ENCODE measurements around the gene WNT7B.

WNT7B gene

GRCh38 chr22:45997077-45997776 is 20.3 kb upstream of the WNT7B start:
- peak overlapping the region; percentile 77 for H3K27ac ChIP-seq (ENCODE audit: low read depth, low read length)
- peaks cover 33% of the 10 kb centered on the region for H3K4me1 ChIP-seq (ENCODE audit: control insufficient read depth, insufficient read depth, low read length)
- H3K9ac ChIP-seq (ENCODE audit: low read length) = no peak overlapping the region
- H3K27me3 ChIP-seq (ENCODE audit: control insufficient read depth, insufficient read depth, low read length) = no peaks in the 10 kb centered on the region
- peak overlapping the region; percentile 47 for H3K4me3 ChIP-seq (ENCODE audit: low read length)
- no peaks in the 10 kb centered on the region for H3K36me3 ChIP-seq (ENCODE audit: control insufficient read depth, insufficient read depth, low read length)

DNA sequence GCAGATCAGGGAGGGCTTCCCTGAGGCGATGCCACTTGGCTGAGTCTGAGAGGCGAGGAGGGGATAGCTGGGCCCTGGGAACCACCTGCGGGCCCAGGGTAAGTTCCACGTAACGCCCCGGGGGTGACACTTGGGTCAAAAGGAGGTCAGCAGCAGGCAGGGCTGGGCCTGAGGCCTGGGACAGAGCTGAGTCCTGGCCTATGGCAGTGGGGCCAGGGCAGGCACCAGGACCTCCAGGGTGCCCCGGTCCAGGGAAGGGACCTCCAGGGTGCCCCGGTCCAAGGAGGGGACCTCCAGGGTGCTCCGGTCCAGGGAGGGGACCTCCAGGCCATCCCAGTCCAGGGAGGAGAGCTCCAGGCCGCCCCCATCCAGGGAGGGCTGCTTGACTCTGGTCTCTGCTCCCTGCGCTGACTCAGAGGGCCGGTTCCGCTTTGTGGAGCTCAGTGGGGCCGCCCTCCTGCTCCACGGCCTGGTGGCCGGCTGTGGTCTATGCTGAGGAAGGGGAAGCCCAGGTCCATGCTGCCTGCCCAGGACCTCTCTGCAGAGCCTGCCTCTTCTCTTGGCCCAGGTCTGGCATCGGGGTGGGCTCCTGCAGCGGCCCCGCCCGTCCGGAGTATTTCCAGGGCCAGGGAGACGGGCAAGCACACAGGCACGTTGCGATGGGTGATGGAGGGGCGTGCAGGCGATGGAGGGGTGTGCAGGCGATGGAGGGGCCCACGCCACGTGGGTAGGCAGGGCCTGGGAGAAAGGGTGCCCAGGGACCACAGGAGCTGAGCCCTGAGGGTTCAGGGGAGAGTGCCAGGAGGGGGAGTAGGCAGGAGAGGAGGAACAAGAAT is 19.5 kb upstream of the WNT7B start:
- no peaks in the 10 kb centered on the region for H3K36me3 ChIP-seq (ENCODE audit: control insufficient read depth, insufficient read depth, low read length)
- H3K4me1 ChIP-seq (ENCODE audit: control insufficient read depth, insufficient read depth, low read length) = peaks cover 33% of the 10 kb centered on the region
- no peaks in the 10 kb centered on the region for H3K27me3 ChIP-seq (ENCODE audit: control insufficient read depth, insufficient read depth, low read length)
- peak overlapping the region; percentile 67 for H3K27ac ChIP-seq (ENCODE audit: low read depth, low read length)
- H3K9ac ChIP-seq (ENCODE audit: low read length) = no peak overlapping the region
- H3K4me3 ChIP-seq (ENCODE audit: low read length) = peak overlapping the region; percentile 47

DNA sequence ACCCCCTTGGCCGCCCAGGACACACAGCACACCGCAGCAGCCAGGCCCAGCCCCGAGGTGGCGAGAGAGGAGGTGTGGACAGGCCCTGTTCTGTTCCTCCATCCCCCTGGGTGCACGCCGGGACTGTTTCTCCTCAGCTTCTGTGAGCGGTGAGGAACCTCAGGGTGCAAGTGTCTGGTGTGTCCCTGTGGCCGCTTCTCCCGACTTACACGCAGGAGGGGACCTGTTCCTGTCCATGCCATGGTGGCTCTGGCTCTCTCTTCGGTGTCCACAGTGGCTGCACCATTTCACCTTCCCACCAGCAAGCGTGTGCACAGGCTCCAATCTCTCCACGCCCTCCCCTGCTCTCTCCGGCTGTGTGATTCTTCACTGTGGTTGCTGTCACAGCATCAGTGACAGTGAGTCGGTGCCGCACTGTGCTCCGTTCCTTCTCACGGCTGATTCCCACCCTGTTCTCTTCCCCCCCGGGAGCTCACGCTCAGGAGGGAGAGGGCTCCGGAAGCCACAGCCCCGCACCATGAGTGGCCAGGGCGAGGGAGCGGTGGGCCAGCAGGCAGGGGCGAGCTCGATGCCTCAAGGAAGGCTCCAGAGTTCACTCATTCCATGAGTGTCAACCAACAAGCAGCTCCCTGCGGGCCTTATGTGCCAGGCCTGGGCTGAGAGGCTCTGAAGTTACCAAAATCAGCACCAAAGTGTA is 18.6 kb upstream of the WNT7B start:
- Histone ChIP-seq H3K4me3 (ENCODE audit: low read length) (no peak overlapping the region), H3K27me3 (ENCODE audit: control insufficient read depth, insufficient read depth, low read length) (no peaks in the 10 kb centered on the region), H3K27ac (ENCODE audit: low read depth, low read length) (no peak overlapping the region), H3K4me1 (ENCODE audit: control insufficient read depth, insufficient read depth, low read length) (peaks cover 33% of the 10 kb centered on the region), H3K9ac (ENCODE audit: low read length) (no peak overlapping the region), H3K36me3 (ENCODE audit: control insufficient read depth, insufficient read depth, low read length) (no peaks in the 10 kb centered on the region)

DNA sequence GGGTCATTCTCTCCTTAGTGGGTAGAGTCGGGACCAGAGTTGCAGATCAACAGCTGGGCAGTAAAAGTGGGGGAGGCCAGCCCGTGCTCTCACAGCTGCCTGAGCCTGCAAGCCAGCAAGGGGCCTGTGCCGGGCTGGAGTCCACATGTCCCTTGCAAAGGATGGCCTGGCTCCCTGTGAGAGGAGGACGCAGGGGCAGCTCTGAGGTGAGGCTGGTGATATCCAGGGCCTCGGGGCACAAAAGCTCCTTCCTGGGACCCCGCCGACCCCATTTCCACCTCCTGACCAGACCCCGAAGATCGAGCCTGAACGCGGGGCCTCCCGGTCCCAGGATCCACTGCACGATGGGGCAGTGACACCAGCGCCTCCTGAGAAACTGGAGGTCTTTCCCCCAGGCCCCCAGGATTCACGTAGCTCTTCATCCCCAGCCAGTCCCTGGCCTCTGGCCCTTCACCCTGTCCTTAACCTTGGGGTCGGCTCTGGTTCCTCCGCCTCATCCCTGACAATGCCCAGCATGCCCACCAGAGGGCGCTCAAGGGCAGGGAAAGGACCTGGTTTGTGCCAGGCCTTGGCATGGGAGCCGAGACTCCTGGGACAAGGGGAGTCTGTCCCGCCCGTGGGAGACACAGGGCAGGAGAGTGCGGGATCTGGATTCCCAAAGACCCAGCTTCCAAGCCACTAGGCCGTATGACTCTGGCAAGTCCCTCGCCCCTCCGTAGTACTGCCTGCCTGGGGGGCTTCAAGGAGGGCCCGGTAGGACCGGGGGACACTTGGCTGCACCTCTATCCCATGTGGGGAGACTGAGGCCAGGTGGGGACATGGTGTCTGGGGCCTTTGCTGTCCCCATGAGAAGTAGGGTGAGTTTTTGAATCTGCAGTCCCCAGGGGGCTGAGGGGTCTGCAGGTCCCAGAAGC is 17.8 kb upstream of the WNT7B start:
- H3K9ac ChIP-seq (ENCODE audit: low read length) = no peak overlapping the region
- no peak overlapping the region for H3K27ac ChIP-seq (ENCODE audit: low read depth, low read length)
- H3K27me3 ChIP-seq (ENCODE audit: control insufficient read depth, insufficient read depth, low read length) = no peaks in the 10 kb centered on the region
- H3K4me3 ChIP-seq (ENCODE audit: low read length) = no peak overlapping the region
- H3K4me1 ChIP-seq (ENCODE audit: control insufficient read depth, insufficient read depth, low read length) = peaks cover 33% of the 10 kb centered on the region
- no peaks in the 10 kb centered on the region for H3K36me3 ChIP-seq (ENCODE audit: control insufficient read depth, insufficient read depth, low read length)

DNA sequence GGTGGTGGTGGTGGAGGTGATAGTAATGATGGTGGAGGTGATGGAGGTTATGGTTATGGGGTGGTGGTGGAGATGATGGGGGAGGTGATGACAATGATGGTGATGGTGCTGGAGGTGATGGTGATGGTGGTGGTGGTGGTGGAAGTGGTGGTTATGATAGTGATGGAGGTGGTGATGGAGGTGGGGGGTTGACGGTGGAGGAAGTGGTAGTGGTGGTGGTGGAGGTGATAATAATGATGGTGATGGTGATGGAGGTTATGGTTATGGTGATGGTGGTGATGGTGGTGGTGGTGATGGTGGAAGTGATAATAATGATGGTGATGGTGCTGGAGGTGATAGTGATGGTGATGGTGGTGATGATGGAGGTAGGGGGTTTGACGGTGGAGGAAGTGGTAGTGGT is 16.9 kb upstream of the WNT7B start:
- Histone ChIP-seq H3K36me3 (ENCODE audit: control insufficient read depth, insufficient read depth, low read length) (no peaks in the 10 kb centered on the region), H3K27me3 (ENCODE audit: control insufficient read depth, insufficient read depth, low read length) (no peaks in the 10 kb centered on the region), H3K9ac (ENCODE audit: low read length) (no peak overlapping the region), H3K27ac (ENCODE audit: low read depth, low read length) (no peak overlapping the region), H3K4me1 (ENCODE audit: control insufficient read depth, insufficient read depth, low read length) (peaks cover 33% of the 10 kb centered on the region), H3K4me3 (ENCODE audit: low read length) (no peak overlapping the region)

DNA sequence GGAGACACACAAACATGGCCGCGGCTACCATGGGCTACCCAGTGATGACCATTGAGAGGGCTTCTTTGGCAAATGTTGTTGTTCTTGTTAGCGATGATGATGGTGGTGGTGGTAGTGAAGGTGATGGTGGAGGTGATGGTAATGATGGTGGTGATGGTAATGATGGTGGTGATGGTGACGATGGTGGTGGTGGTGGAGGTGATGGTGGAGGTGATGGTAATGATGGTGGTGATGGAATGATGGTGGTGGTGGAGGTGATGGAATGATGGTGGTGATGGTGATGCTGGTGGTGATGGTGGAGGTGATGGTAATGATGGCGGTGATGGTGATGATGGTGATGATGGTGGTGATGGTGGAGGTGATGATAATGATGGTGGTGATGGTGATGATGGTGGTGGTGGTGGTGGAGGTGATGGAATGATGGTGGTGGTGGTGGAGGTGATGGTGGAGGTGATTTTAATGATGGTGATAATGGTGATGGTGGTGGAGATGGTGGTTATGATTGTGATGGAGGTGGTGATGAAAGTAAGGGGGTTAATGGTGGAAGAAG is 16.3 kb upstream of the WNT7B start:
- Histone ChIP-seq H3K4me1 (ENCODE audit: control insufficient read depth, insufficient read depth, low read length) (peaks cover 27% of the 10 kb centered on the region), H3K27me3 (ENCODE audit: control insufficient read depth, insufficient read depth, low read length) (no peaks in the 10 kb centered on the region), H3K36me3 (ENCODE audit: control insufficient read depth, insufficient read depth, low read length) (no peaks in the 10 kb centered on the region), H3K9ac (ENCODE audit: low read length) (no peak overlapping the region), H3K27ac (ENCODE audit: low read depth, low read length) (no peak overlapping the region), H3K4me3 (ENCODE audit: low read length) (no peak overlapping the region)

- no peak overlapping the region for H3K4me3 ChIP-seq (ENCODE audit: low read length)
- no peaks in the 10 kb centered on the region for H3K27me3 ChIP-seq (ENCODE audit: control insufficient read depth, insufficient read depth, low read length)
- H3K9ac ChIP-seq (ENCODE audit: low read length) = no peak overlapping the region
- no peak overlapping the region for H3K27ac ChIP-seq (ENCODE audit: low read depth, low read length)
- H3K4me1 ChIP-seq (ENCODE audit: control insufficient read depth, insufficient read depth, low read length) = peaks cover 22% of the 10 kb centered on the region
- H3K36me3 ChIP-seq (ENCODE audit: control insufficient read depth, insufficient read depth, low read length) = no peaks in the 10 kb centered on the region
These were observed 15.8 kb upstream of the WNT7B start for GRCh38 chr22:45992737-45993136.

GRCh38 chr22:45991098-45991497 is 14.1 kb upstream of the WNT7B start:
- no peaks in the 10 kb centered on the region for H3K36me3 ChIP-seq (ENCODE audit: control insufficient read depth, insufficient read depth, low read length)
- no peaks in the 10 kb centered on the region for H3K27me3 ChIP-seq (ENCODE audit: control insufficient read depth, insufficient read depth, low read length)
- H3K9ac ChIP-seq (ENCODE audit: low read length) = no peak overlapping the region
- no peak overlapping the region for H3K4me3 ChIP-seq (ENCODE audit: low read length)
- H3K4me1 ChIP-seq (ENCODE audit: control insufficient read depth, insufficient read depth, low read length) = peaks cover 11% of the 10 kb centered on the region
- H3K27ac ChIP-seq (ENCODE audit: low read depth, low read length) = no peak overlapping the region

DNA sequence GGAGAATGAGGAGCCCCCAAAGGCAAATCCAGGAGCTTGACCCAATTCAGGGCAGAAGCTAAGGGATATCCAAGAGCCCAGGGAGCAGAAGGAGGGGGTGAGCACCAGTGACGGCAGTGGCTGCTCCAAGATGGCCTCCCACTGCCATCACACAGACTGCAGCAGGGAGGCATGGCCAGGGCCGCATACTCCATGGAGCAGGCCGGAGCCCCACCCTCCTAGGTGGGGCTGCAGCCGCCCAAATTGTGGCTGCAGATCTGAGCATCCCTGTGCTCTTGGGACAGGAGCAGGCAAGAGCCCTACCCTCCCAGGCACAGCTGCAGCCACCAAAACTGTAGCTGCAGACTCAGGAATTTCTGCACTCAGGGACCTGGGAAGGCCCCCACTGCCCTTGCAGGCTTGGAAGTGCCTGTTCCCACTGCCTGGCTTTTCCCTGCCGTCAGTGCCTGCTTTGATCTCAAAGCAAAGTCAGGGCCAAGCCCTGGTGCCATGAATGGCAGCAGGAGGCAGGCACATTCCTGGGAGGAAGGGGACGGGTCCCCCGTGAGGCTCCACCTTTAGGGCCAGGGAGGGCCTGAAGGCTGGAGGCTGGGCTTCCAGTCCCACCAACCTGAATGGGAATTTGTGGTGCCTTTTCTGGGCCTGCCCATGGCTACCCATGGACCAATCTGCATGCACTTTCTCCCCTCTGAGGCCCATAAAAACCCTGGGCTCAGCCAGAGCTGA is 10.3 kb upstream of the WNT7B start:
- no peaks in the 10 kb centered on the region for H3K27me3 ChIP-seq (ENCODE audit: control insufficient read depth, insufficient read depth, low read length)
- no peak overlapping the region for H3K4me3 ChIP-seq (ENCODE audit: low read length)
- no peak overlapping the region for H3K9ac ChIP-seq (ENCODE audit: low read length)

GRCh38 chr22:45984316-45984916 is 7.5 kb upstream of the WNT7B start:
- no peaks in the 10 kb centered on the region for H3K27me3 ChIP-seq (ENCODE audit: control insufficient read depth, insufficient read depth, low read length)
- H3K4me1 ChIP-seq (ENCODE audit: control insufficient read depth, insufficient read depth, low read length) = no peaks in the 10 kb centered on the region
- no peaks in the 10 kb centered on the region for H3K36me3 ChIP-seq (ENCODE audit: control insufficient read depth, insufficient read depth, low read length)
- no peak overlapping the region for H3K27ac ChIP-seq (ENCODE audit: low read depth, low read length)
- H3K4me3 ChIP-seq (ENCODE audit: low read length) = no peak overlapping the region
- H3K9ac ChIP-seq (ENCODE audit: low read length) = no peak overlapping the region

More for the DNA sequence above, 10.3 kb upstream of the WNT7B start:
- Histone ChIP-seq H3K36me3 (ENCODE audit: control insufficient read depth, insufficient read depth, low read length) (no peaks in the 10 kb centered on the region), H3K4me1 (ENCODE audit: control insufficient read depth, insufficient read depth, low read length) (no peaks in the 10 kb centered on the region), H3K27ac (ENCODE audit: low read depth, low read length) (no peak overlapping the region)

DNA sequence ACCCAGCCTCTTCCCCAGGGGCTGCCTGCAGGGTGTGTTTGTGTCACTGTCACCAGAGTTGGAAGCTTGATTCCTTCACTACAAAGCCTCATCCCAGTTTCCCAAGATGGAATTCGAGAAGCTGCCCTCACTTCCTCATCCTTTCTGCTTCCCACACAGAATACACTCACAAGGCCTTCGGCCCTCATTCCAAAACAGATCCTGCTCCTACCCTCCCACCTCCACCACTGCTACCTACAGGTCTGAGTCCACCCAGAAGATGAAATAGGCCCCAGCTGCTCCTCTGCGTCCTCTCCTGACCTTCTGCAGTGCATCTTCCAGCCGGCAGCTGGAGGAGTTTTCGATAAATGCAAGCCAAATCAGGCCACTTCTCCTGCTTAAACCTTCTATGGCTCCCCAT is 6.8 kb upstream of the WNT7B start:
- Histone ChIP-seq H3K9ac (ENCODE audit: low read length) (no peak overlapping the region), H3K27ac (ENCODE audit: low read depth, low read length) (no peak overlapping the region), H3K36me3 (ENCODE audit: control insufficient read depth, insufficient read depth, low read length) (no peaks in the 10 kb centered on the region), H3K4me3 (ENCODE audit: low read length) (no peak overlapping the region), H3K4me1 (ENCODE audit: control insufficient read depth, insufficient read depth, low read length) (peaks cover 2% of the 10 kb centered on the region), H3K27me3 (ENCODE audit: control insufficient read depth, insufficient read depth, low read length) (no peaks in the 10 kb centered on the region)

Measured in rectal smooth muscle tissue (tissue), 1 donor.